Chondrocyte (in vitro differentiated cells): ENCODE results near the gene CARS2. TPM values are rescaled to one million over a fixed set of nuclear protein-coding genes. Genes with fewer than 3 reads are reported as not detected.
A peak's percentile ranks its signal among the peaks of the same experiment; 100 is the strongest.
"Not testable (repeated sequence)": the region's sequence is repeated elsewhere in the genome, so short reads cannot be mapped to it uniquely, and the experiment has no call there.

ENCODE experiments used
- DNase-seq: peaks from one replicate; pipeline ENCODE4 v3.0.0; 2021; ENCODE audit warnings: mixed read lengths, low spot score
- H3K27ac Mint-ChIP-seq: one replicate; pipeline ENCODE4 v1.8.0; 2021; ENCODE audit warnings: mild to moderate bottlenecking, moderate library complexity, mixed read lengths; ENCODE audit not compliant: unreplicated experiment
- H3K27me3 Mint-ChIP-seq: 2 replicates; pipeline ENCODE4 v1.8.0; 2021; ENCODE audit warnings: low read depth, mixed read lengths
- H3K36me3 Mint-ChIP-seq: 2 replicates; pipeline ENCODE4 v1.8.0; 2021; ENCODE audit warnings: low read depth, mixed read lengths
- H3K4me1 Mint-ChIP-seq: 2 replicates; pipeline ENCODE4 v1.8.0; 2021; ENCODE audit warnings: low read depth, mild to moderate bottlenecking, mixed read lengths
- H3K4me3 Mint-ChIP-seq: one replicate; pipeline ENCODE4 v1.8.0; 2021; ENCODE audit warnings: mild to moderate bottlenecking, moderate library complexity, mixed read lengths; ENCODE audit not compliant: unreplicated experiment
- H3K9me3 Mint-ChIP-seq: 2 replicates; pipeline ENCODE4 v1.8.0; 2021; ENCODE audit warnings: low read depth, mixed read lengths
- CTCF ChIP-seq: fragments of 200-600 bp; sonication (generic); IDR thresholded peaks from 2 replicates; pipeline ENCODE4 v1.5.0; 2021; ENCODE audit warnings: antibody characterized with exemption, mild to moderate bottlenecking, moderate library complexity
- total RNA-seq: library from RNA; stranded (reverse); gene quantifications from 3 replicates; pipeline ENCODE4 v1.2.1, GENCODE V29; 2021

CARS2 gene
- total RNA-seq, 1 donor from 2014 or later = 60.2 TPM

- Mint-ChIP-seq H3K27ac (no peak overlapping the region), H3K27me3 (no peaks in the 10 kb centered on the region), H3K9me3 (no peaks in the 10 kb centered on the region), H3K4me3 (no peak overlapping the region), H3K36me3 (peaks cover 26% of the 10 kb centered on the region), H3K4me1 (peaks cover 24% of the 10 kb centered on the region)
- no peak for DNase-seq
- no peak for TF ChIP-seq CTCF
These were observed 69.2 kb downstream of the CARS2 start for GRCh38 chr13:110636701-110637201.

DNA sequence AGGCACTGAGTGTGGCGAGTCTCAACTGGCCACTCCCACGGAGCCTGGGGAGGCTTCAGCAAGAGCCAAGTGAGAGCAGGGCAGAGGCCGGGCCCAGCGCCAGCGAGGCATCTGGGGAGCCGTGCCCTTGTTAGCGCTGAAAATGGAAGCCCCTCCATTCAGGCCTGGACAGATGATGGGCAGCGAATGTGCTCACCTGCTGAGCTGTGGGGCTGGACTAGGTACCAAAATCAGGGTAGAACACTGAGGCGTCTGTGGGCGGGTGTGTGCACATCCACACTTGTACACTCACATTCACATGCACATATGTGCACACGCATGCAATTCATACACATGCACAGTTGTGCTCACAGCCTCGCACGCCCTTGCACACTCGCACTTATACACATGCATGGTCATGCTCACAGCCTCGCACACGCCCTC is 69.9 kb downstream of the CARS2 start:
- Mint-ChIP-seq H3K36me3 (peaks cover 23% of the 10 kb centered on the region), H3K4me1 (peaks cover 21% of the 10 kb centered on the region), H3K27me3 (no peaks in the 10 kb centered on the region), H3K4me3 (no peak overlapping the region), H3K27ac (no peak overlapping the region), H3K9me3 (no peaks in the 10 kb centered on the region)
- no peak for TF ChIP-seq CTCF
- DNase-seq = no peak

- no peak for TF ChIP-seq CTCF
- no peaks in the 10 kb centered on the region for H3K9me3 Mint-ChIP-seq
- peaks cover 23% of the 10 kb centered on the region for H3K36me3 Mint-ChIP-seq
- no peak overlapping the region for H3K27ac Mint-ChIP-seq
- DNase-seq = no peak
- H3K4me3 Mint-ChIP-seq = no peak overlapping the region
- peaks cover 15% of the 10 kb centered on the region for H3K4me1 Mint-ChIP-seq
- no peaks in the 10 kb centered on the region for H3K27me3 Mint-ChIP-seq
These were observed 70.4 kb downstream of the CARS2 start for GRCh38 chr13:110635405-110636002.

DNA sequence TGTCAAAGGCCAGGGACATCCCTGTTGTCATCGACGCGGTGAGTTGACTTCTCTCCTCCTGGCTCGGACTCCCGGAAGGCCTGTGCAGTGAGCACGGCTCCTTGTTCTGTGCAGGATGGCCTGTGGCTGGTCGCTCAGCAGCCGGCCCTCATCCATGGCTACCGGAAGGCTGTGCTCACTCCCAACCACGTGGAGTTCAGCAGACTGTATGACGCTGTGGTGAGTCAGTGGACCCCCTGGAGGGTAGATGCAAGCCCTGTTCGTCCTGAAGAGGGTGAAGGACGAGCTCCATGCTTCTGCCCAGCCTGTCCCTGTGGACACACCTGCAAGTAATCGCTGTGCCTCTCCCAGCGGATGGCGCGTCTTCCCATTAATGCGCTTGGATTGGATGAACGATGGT is 71.4 kb downstream of the CARS2 start:
- Mint-ChIP-seq H3K27ac (peak overlapping the region; percentile 55), H3K4me1 (peaks cover 12% of the 10 kb centered on the region), H3K4me3 (no peak overlapping the region), H3K27me3 (no peaks in the 10 kb centered on the region), H3K9me3 (no peaks in the 10 kb centered on the region), H3K36me3 (peaks cover 20% of the 10 kb centered on the region)
- TF ChIP-seq CTCF = no peak
- no peak for DNase-seq

DNA sequence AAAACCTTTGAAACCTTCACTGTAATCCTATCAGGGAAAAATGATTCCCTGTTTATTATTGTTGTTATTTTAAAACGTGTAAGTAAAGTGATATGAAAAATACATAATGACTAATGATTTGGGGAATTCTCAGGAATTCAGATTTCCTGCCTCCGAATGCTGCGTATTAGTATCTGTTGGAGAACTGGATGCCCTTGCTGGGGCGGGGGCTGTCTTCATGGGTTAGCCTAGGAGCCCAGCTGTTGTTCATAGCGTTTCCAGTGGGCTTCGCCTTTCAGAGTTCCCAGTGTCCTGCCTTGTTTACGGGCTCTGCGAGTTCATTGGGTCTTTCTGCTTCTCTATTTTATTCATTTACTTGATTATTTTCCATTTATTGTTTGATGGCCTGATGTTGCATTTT is 72.1 kb downstream of the CARS2 start:
- H3K4me3 Mint-ChIP-seq = no peak overlapping the region
- no peaks in the 10 kb centered on the region for H3K9me3 Mint-ChIP-seq
- no peaks in the 10 kb centered on the region for H3K27me3 Mint-ChIP-seq

GRCh38 chr13:110632255-110632654 is 73.7 kb downstream of the CARS2 start:
- Mint-ChIP-seq H3K4me1 (peaks cover 31% of the 10 kb centered on the region), H3K36me3 (peaks cover 14% of the 10 kb centered on the region)
- DNase-seq, H3K9me3 Mint-ChIP-seq, H3K27me3 Mint-ChIP-seq, H3K27ac Mint-ChIP-seq, H3K4me3 Mint-ChIP-seq: not testable (repeated sequence)

More for the DNA sequence above, 72.1 kb downstream of the CARS2 start:
- no peak for TF ChIP-seq CTCF
- Mint-ChIP-seq H3K4me1 (peaks cover 18% of the 10 kb centered on the region), H3K27ac (peak overlapping the region; percentile 37), H3K36me3 (peaks cover 14% of the 10 kb centered on the region)
- no peak for DNase-seq
